T47D (cell line): ENCODE data around the gene PRKAR1B.
"Not testable (repeated sequence)": the region's sequence is repeated elsewhere in the genome, so short reads cannot be mapped to it uniquely, and the experiment has no call there.

Experiments used
- DNase-seq, 2 experiments: peaks; one replicate each; pipeline versions ENCODE4 v3.0.0 to v3.0.0-alpha.2; 2011 to 2012; ENCODE audit warnings: low read depth in 1 of 2, low spot score in 1 of 2
- JUND ChIP-seq: IDR thresholded peaks from 2 replicates; pipeline ENCODE4 v1.6.1; 2012; ENCODE audit warnings: low read depth
- in situ Hi-C: cut with HindIII; loops from 2 replicates; pipeline ENCODE4 v1.10.0; 2016; ENCODE audit warnings: low sequenced_read_pairs, low pct_unique_long_range_greater_than_20kb

PRKAR1B gene

DNA sequence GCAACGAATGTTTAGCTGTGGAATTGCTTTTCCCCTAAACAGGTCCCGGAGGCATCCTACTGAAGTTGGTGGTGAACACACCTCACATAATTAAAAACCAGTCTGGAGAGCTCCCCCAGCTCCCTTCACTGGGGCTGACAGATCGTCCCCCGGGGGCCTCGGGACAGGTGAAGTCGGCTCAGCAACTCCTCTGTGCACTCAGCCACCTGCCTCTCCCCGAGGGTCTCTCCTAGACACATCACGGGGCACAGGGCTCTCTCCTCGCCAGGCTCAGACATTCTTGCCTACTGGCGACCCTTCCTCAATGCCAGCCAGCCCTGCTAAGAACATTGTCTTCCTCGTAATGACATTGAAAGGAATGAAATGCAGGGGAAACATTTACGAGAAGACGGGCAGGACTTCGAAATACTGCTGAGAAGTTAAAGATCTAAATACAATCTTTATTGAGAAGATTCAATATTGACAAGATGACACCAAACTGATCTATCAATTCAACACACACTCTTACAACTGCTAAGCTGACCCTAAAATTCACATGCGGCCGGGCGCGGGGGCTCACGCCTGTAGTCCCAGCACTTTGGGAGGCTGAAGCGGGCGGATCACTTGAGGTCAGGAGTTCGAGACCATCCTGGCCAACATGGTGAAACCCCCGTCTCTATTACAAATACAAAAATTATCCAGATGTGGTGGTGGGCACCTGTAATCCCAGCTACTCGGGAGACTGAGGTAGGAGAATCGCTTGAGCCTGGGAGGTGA lies 88.6 kb downstream of the PRKAR1B start:
- in situ Hi-C loops = no loop called here

DNA sequence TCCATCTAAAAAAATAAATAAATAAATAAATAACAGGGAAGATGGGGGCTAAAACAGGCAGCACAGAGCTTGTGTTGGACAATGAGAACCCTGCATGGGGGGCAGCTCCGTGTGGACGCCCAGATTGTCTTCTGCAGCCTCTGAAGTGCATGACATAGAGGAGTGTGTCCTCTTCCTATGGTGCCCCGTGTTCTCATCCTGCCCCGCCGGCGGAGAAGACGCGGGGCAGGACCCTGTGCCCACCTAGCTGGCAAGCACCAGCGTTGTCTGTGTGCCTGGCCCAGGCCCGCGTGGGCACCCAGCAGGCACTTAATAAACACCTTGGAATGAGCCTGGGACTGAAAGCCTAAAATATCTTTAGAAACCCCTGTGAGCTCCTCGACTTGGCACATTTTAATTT lies 89.3 kb downstream of the PRKAR1B start:
- no peak for DNase-seq
- in situ Hi-C loops = no loop called here
- no peak for TF ChIP-seq JUND

More for the DNA sequence above, 88.6 kb downstream of the PRKAR1B start:
- no peak for TF ChIP-seq JUND
- DNase-seq = no peak

DNA sequence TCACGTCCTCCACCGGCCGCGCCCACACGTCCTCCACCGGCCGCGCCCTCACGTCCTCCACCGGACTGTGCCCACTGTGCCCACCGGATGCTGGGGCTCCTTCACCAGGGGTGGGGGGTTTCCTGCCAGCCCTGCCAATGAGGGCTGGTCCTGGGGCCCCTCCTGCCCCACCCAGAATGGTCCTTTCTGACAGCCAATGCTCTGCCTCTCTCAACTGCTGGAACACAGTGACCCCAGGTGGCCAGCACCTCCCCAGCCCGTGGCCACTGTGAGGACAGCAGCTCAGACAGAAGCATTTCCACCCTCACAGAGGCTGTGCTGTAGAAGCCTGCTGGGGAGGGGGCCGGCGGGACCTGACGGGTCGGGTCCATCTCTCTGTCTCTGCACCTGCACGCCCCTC lies 90.7 kb downstream of the PRKAR1B start:
- no peak for TF ChIP-seq JUND
- in situ Hi-C loops = no loop called here
- DNase-seq = peak; percentile 77 to 88

- in situ Hi-C loops, DNase-seq: not testable (repeated sequence)
Measured at GRCh38 chr7:635687-636382, 91.2 kb downstream of the PRKAR1B start.

DNA sequence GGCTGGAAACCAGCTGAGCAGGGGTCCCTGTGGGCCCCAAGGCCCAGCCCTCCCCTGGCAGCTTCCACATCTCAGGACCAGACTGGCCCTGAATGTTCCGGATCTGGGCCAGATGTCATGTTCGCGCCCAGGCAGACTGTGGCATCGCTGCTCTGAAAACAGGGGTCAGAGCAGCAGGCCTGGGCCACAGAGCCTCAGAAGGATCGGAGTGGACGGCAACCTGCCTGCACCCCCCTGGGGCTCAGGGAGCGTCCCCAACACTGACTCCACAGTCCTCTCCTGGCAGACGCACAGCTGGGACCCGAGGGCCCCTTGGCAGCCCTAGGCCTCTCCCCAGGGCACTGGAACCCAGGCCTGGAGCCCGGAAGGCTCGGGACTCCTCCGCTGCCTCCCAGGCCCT lies 91.9 kb downstream of the PRKAR1B start:
- in situ Hi-C loops = no loop called here
- DNase-seq = no peak
- no peak for TF ChIP-seq JUND

DNA sequence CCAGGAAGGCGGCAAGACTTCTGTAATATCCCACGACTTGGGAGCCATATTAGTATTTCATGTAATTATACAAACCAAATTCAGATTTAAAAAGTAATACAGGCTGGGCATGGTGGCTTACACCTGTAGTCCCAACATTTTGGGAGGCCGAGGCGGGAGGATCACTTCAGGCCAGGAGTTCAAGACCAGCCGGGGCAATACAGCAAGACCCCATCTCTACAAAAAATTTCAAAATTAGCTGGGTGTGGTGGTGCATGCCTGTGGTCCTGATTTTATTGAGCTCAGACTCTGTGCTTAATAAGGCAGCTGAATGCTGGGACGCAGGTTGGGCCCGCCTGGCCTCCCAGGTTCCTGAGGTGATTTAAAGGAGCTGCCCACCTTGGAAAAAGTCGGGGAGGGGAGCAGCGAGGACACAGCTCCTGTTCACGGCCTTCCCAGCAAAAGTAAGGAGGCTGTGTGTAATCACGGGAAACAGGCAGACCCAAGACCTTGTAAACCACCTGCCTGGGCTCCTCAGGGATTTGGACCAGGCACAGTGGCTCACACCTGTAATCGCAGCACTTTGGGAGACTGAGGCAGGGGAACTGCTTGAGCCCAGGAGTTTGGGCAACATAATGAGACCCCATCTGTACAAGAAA lies 93.6 kb downstream of the PRKAR1B start:
- no peak for TF ChIP-seq JUND
- in situ Hi-C loops = no loop called here
- no peak for DNase-seq

DNA sequence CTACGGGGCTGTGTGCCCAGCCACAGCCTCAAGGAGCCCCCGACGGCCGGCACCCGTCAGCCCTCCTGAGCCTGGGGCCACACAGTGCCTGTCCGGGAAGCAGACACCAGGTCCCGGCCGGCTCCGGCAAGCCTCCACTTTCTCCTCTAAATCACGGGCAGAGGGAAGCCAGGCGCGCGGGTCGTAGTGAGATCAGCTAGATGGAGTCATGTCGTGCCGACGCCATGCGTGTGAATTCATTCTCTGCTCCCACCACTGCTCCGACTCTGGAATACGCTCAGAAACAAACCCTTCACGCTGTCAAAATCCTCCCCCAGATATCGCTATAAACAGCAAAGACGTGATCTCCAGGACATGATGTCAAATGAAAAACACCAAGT lies 94.3 kb downstream of the PRKAR1B start:
- in situ Hi-C loops = no loop called here
- TF ChIP-seq JUND = no peak
- DNase-seq = no peak

DNA sequence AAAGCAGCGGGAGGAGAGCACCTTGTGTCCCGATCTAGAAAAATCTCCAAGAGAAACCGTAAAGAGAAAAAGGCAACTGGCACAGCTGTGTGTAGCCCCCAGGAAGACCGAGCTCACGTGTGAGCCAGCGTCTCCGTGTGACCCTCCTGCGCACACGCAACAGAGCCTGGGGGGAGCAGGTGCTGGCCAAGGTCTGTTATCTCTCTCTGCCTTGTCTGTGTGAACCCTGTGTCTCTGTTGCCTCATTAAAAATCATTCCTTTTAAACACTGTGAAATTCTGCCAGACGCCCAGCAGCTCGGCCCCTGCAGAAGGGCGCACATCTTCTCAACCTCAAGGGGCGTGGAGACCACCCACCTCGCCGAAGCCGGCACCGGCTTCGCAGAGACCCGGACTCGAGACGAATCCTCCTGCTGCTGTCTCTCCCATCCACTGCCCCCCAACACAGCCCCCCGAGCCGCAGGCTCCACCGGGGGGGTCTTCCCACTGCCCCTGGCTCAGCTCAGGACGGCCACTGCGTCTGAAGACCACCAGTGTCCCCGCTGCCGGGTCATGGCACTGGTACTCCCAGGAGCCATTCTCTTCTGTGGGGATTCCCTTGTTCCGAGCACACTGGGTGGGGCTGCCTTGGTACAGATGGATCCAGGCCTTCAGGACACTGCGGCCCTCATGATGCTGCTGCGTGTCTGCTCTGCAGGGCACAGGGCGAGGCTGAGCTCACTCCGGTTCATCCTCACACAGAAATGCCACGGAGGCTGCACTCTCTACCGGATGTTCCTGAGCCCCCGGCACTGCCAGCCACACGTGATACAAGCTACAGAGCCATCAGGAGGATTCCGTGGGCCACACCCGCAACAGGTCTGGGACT lies 94.9 kb downstream of the PRKAR1B start:
- no peak for DNase-seq
- TF ChIP-seq JUND = no peak
- in situ Hi-C loops = no loop called here

DNA sequence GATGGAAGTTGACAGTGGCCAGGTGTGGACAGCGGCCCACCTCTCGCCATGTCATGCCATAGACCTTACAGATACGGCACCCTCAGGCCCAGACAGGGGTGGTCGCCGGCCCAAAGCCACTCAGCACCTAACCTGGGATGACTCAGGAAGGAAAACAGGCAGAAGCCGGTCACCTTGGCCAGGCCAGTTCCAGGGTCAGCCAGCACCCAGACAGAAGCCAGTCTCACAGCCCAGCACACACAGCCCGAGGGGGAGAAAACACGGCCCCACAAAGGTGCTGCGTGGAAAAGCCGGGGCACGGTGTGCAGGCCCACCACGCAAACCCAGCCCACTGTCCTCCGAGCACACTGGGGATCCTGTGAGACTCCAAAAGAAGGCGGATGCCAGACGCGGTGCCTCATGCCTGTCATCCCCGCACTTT lies 95.8 kb downstream of the PRKAR1B start:
- in situ Hi-C loops = no loop called here
- no peak for TF ChIP-seq JUND
- DNase-seq = no peak

- no peak for TF ChIP-seq JUND
- in situ Hi-C loops = no loop called here
- no peak for DNase-seq
Measured at GRCh38 chr7:630539-630938, 96.5 kb downstream of the PRKAR1B start.

DNA sequence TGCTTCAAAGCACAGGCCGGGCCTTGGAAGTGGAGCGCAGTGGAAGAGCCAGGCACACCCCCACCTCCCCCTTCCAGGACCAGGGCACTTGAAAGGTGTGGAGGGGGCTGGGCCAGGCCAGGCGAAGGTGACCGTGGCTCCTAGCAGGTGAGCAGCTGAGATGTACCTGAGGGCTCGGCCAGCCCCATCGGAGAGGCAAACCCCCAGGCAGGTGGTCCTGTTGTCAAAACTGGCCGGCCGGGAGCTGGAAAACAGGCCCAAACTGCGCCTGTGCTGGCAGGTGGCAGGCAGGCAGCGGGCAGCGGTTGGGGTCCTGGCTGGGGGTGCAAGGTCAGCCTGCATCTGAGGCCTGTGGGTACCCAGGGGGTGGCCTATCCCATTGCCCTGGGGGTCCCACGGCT lies 97.0 kb downstream of the PRKAR1B start:
- no peak for DNase-seq
- in situ Hi-C loops = no loop called here
- no peak for TF ChIP-seq JUND

- in situ Hi-C loops = no loop called here
- no peak for TF ChIP-seq JUND
- DNase-seq = no peak
Measured at GRCh38 chr7:628826-629225, 98.3 kb downstream of the PRKAR1B start.

DNA sequence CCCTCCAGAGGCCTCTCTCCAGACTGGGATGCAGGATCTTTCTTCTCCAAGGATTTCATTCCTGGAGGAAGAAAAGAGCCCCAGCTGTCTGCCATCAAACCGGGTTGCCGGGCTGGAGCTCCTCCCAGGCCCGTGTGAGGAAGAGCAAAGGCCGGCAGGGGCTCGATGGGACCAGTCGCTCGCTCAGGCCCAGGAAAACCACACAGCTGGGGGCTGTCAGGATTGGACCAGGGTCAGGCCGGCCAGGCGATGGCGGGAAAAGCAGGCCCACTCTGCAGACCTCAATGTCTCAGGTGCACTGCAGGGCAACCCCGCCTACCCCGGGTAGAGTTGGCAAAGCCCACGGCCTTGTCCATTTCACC lies 98.7 kb downstream of the PRKAR1B start:
- no peak for TF ChIP-seq JUND
- in situ Hi-C loops = no loop called here
- no peak for DNase-seq
